Neural progenitor cell (in vitro differentiated cells): ENCODE results near the gene ZAR1L. TPM values are rescaled to one million over a fixed set of nuclear protein-coding genes. Genes with fewer than 3 reads are reported as not detected.

Experiments
- DNase-seq: peaks from one replicate; pipeline ENCODE4 v3.0.0-alpha.2; 2016; ENCODE audit warnings: low spot score
- H2AFZ ChIP-seq: fragments of 200-600 bp; sonication (generic); replicated peaks from 2 replicates; pipeline ENCODE4 v1.6.1; 2016; ENCODE audit warnings: antibody characterized with exemption
- H3F3A ChIP-seq: fragments of 200-600 bp; sonication (generic); 2 replicates; pipeline ENCODE4 v1.6.1; 2016; ENCODE audit warnings: antibody characterized with exemption, low read depth
- H3K27ac ChIP-seq: fragments of 200-600 bp; sonication (generic); 2 replicates; pipeline ENCODE4 v1.5.1; 2016; ENCODE audit warnings: mild to moderate bottlenecking
- H3K27me3 ChIP-seq: fragments of 200-600 bp; sonication (generic); 2 replicates; pipeline ENCODE4 v1.6.1; 2016; ENCODE audit warnings: mild to moderate bottlenecking, moderate library complexity
- H3K36me3 ChIP-seq: fragments of 200-600 bp; sonication (generic); 2 replicates; pipeline ENCODE4 v1.5.1; 2016
- H3K4me1 ChIP-seq: fragments of 200-600 bp; sonication (generic); 2 replicates; pipeline ENCODE4 v1.6.1; 2016; ENCODE audit warnings: mixed run types
- H3K4me2 ChIP-seq: fragments of 200-600 bp; sonication (generic); 2 replicates; pipeline ENCODE4 v1.6.1; 2016
- H3K4me3 ChIP-seq: fragments of 200-600 bp; sonication (generic); 2 replicates; pipeline ENCODE4 v1.5.1; 2016
- H3K79me2 ChIP-seq: fragments of 200-600 bp; sonication (generic); 2 replicates; pipeline ENCODE4 v1.6.1; 2016; ENCODE audit warnings: low read depth
- H3K9ac ChIP-seq: fragments of 200-600 bp; sonication (generic); 2 replicates; pipeline ENCODE4 v1.6.1; 2016
- H3K9me3 ChIP-seq: fragments of 200-600 bp; sonication (generic); 2 replicates; pipeline ENCODE4 v1.5.1; 2016; ENCODE audit warnings: low read depth
- H4K20me1 ChIP-seq: fragments of 200-600 bp; sonication (generic); 2 replicates; pipeline ENCODE4 v1.6.1; 2016; ENCODE audit warnings: low read depth
- H3K27ac Mint-ChIP-seq: 3 replicates; pipeline ENCODE4 v1.8.0; 2021; ENCODE audit warnings: mixed read lengths
- H3K27me3 Mint-ChIP-seq: 2 replicates; pipeline ENCODE4 v1.8.0; 2022; ENCODE audit warnings: low read depth, mild to moderate bottlenecking, inconsistent platforms, moderate library complexity, mixed read lengths; ENCODE audit not compliant: insufficient read depth
- H3K36me3 Mint-ChIP-seq: 3 replicates; pipeline ENCODE4 v1.8.0; 2021; ENCODE audit warnings: mixed read lengths
- H3K4me1 Mint-ChIP-seq: 3 replicates; pipeline ENCODE4 v1.8.0; 2021; ENCODE audit warnings: mixed read lengths
- H3K4me3 Mint-ChIP-seq: 3 replicates; pipeline ENCODE4 v1.8.0; 2021; ENCODE audit warnings: mild to moderate bottlenecking, moderate library complexity, mixed read lengths
- H3K9me3 Mint-ChIP-seq: 3 replicates; pipeline ENCODE4 v1.8.0; 2020; ENCODE audit warnings: mixed read lengths
- EZH2 ChIP-seq: fragments of 200-600 bp; sonication (generic); IDR thresholded peaks from 2 replicates; pipeline ENCODE4 v1.6.1; 2017; ENCODE audit warnings: antibody characterized with exemption, mild to moderate bottlenecking, moderate library complexity
- EZH2phosphoT487 ChIP-seq: fragments of 200-600 bp; sonication (generic); IDR thresholded peaks from 2 replicates; pipeline ENCODE4 v1.6.1; 2017; ENCODE audit warnings: antibody characterized with exemption
- total RNA-seq: library from RNA; depleted of rRNA; stranded (reverse); fragments of >200 nt; gene quantifications from 2 replicates; pipeline ENCODE4 v1.2.3, GENCODE V29; 2015; ENCODE audit warnings: low replicate concordance
- TF ChIP-seq, protein P1 (sequence below): fragments of 200-600 bp; sonication (generic); IDR thresholded peaks from 2 replicates; pipeline ENCODE4 v1.5.1; 2017; ENCODE audit warnings: antibody characterized with exemption, mild to moderate bottlenecking

ZAR1L gene
- total RNA-seq, 1 donor from 2014 or later = 2.2 TPM

DNA sequence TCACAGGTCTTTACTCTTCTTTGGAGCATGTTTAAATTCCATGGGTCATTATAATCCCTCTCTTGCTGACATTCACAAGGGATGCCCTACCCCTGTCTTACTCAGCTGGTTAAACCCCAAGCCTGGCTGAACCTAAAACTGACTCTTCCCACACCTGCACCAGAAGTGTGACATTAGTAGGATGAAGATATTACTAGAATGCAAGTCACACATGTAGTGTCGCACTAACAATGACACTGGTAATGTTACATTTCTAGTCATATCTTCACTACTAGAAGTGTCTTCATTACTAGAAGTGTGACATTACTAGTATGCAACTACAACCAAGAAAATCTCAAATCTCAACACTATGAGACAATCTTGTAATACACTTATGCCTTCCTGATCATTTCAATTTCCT, 14.2 kb downstream of the ZAR1L start:
- H3K79me2 ChIP-seq = no peaks in the 10 kb centered on the region
- Mint-ChIP-seq H3K4me1 (peaks cover 6% of the 10 kb centered on the region), H3K36me3 (no peaks in the 10 kb centered on the region), H3K27ac (no peak overlapping the region), H3K4me3 (no peak overlapping the region), H3K9me3 (no peaks in the 10 kb centered on the region), H3K27me3 (no peaks in the 10 kb centered on the region)
- no peak for DNase-seq
- H3K36me3 ChIP-seq = no peaks in the 10 kb centered on the region
- no peak overlapping the region for H3K27ac ChIP-seq
- peaks cover 18% of the 10 kb centered on the region for H3K4me1 ChIP-seq
- no peaks in the 10 kb centered on the region for H3K27me3 ChIP-seq
- H3K4me2 ChIP-seq = no peak overlapping the region
- no peak overlapping the region for H3K9ac ChIP-seq
- TF ChIP-seq, protein P1, sequence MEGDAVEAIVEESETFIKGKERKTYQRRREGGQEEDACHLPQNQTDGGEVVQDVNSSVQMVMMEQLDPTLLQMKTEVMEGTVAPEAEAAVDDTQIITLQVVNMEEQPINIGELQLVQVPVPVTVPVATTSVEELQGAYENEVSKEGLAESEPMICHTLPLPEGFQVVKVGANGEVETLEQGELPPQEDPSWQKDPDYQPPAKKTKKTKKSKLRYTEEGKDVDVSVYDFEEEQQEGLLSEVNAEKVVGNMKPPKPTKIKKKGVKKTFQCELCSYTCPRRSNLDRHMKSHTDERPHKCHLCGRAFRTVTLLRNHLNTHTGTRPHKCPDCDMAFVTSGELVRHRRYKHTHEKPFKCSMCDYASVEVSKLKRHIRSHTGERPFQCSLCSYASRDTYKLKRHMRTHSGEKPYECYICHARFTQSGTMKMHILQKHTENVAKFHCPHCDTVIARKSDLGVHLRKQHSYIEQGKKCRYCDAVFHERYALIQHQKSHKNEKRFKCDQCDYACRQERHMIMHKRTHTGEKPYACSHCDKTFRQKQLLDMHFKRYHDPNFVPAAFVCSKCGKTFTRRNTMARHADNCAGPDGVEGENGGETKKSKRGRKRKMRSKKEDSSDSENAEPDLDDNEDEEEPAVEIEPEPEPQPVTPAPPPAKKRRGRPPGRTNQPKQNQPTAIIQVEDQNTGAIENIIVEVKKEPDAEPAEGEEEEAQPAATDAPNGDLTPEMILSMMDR = no peak
- no peak for TF ChIP-seq EZH2phosphoT487
- no peak for TF ChIP-seq EZH2
- H2AFZ ChIP-seq = no peak overlapping the region
- no peaks in the 10 kb centered on the region for H4K20me1 ChIP-seq
- no peak overlapping the region for H3K4me3 ChIP-seq
- H3F3A ChIP-seq = no peaks in the 10 kb centered on the region
- H3K9me3 ChIP-seq = no peaks in the 10 kb centered on the region

DNA sequence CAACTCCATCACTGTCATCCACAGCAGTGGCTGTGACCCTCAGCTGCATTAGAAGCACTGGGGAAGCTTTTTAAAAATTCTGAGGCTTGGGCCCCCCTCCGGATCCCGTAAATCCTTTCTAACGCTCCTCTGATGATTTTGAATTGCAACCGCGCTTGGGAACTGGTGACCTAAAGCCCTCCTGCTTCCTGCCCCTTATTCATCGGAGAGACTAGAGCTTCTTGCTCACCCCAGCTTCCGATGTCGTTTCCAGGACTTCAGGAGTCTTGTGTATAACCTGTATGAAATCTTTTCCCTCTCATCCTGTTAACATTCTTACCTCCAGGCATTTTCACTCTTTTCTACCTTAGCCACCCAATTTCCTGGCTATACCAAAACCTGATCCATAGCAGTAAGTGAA, 14.8 kb downstream of the ZAR1L start:
- H3K27me3 ChIP-seq = no peaks in the 10 kb centered on the region
- H2AFZ ChIP-seq = no peak overlapping the region
- H3K27ac ChIP-seq = no peak overlapping the region
- Mint-ChIP-seq H3K36me3 (no peaks in the 10 kb centered on the region), H3K4me1 (peaks cover 6% of the 10 kb centered on the region), H3K4me3 (no peak overlapping the region), H3K27ac (no peak overlapping the region), H3K27me3 (no peaks in the 10 kb centered on the region), H3K9me3 (no peaks in the 10 kb centered on the region)
- no peaks in the 10 kb centered on the region for H4K20me1 ChIP-seq
- H3K9me3 ChIP-seq = no peaks in the 10 kb centered on the region
- H3K4me2 ChIP-seq = no peak overlapping the region
- H3K4me3 ChIP-seq = no peak overlapping the region
- H3K79me2 ChIP-seq = no peaks in the 10 kb centered on the region
- no peaks in the 10 kb centered on the region for H3K36me3 ChIP-seq
- TF ChIP-seq, protein P1 = no peak
- TF ChIP-seq EZH2 (no peak), EZH2phosphoT487 (no peak)
- H3F3A ChIP-seq = no peaks in the 10 kb centered on the region
- no peak overlapping the region for H3K9ac ChIP-seq
- DNase-seq = no peak
- H3K4me1 ChIP-seq = peaks cover 18% of the 10 kb centered on the region

DNA sequence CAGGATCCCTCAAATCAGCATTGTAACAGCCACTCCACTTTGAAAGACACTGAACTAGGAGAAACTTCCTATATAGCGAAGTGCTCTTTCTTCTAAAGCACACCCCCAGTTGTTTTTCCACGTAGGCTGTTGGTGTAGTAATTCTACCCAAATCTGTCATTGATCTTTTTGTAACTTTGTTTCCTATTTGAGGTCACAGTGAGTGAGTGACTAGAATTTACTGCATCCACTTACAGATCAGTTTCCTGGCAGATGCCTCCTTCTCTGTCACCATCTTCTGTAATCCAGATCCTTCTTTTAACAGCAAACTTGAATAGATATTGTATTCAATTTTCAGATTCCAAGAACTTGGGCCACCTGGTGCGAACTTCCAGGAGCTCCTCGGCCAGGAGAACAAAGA, 15.3 kb downstream of the ZAR1L start:
- Mint-ChIP-seq H3K9me3 (no peaks in the 10 kb centered on the region), H3K4me3 (no peak overlapping the region), H3K36me3 (no peaks in the 10 kb centered on the region), H3K27ac (no peak overlapping the region), H3K4me1 (peaks cover 6% of the 10 kb centered on the region), H3K27me3 (no peaks in the 10 kb centered on the region)
- peaks cover 18% of the 10 kb centered on the region for H3K4me1 ChIP-seq
- H2AFZ ChIP-seq = no peak overlapping the region
- H3K9ac ChIP-seq = no peak overlapping the region
- H4K20me1 ChIP-seq = no peaks in the 10 kb centered on the region
- DNase-seq = no peak
- no peak overlapping the region for H3K27ac ChIP-seq
- no peaks in the 10 kb centered on the region for H3K9me3 ChIP-seq
- H3K4me3 ChIP-seq = no peak overlapping the region
- no peaks in the 10 kb centered on the region for H3K36me3 ChIP-seq
- no peak overlapping the region for H3K4me2 ChIP-seq
- no peaks in the 10 kb centered on the region for H3K79me2 ChIP-seq
- no peaks in the 10 kb centered on the region for H3F3A ChIP-seq
- TF ChIP-seq EZH2phosphoT487 (no peak), EZH2 (no peak)
- TF ChIP-seq, protein P1 = no peak
- no peaks in the 10 kb centered on the region for H3K27me3 ChIP-seq

DNA sequence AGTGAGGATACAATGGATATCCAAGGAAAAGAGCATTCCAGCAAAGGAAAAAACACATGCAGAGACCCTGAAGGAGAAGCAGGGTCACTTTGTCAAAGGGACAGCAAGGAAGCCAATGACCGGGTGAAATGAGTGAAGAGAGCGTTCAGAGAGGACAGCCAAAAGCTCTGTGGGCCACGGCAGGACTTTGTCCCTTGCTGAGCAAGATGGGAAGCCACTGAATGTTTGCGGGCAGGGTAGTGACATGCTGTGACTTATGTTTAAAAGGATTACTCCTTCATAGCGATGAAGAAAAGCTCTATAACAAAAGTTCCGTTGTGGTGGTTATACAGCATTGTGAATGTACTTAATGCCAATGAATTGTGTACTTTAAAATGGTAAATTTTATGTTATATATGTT, 16.5 kb downstream of the ZAR1L start:
- Mint-ChIP-seq H3K4me1 (peaks cover 6% of the 10 kb centered on the region), H3K9me3 (no peaks in the 10 kb centered on the region), H3K4me3 (no peak overlapping the region), H3K27me3 (no peaks in the 10 kb centered on the region), H3K36me3 (no peaks in the 10 kb centered on the region), H3K27ac (no peak overlapping the region)
- Histone ChIP-seq H3F3A (no peaks in the 10 kb centered on the region), H3K9ac (no peak overlapping the region), H3K4me1 (peaks cover 18% of the 10 kb centered on the region), H3K9me3 (no peaks in the 10 kb centered on the region), H3K4me2 (no peak overlapping the region), H3K36me3 (no peaks in the 10 kb centered on the region), H3K27me3 (no peaks in the 10 kb centered on the region), H4K20me1 (no peaks in the 10 kb centered on the region), H3K4me3 (no peak overlapping the region), H3K79me2 (no peaks in the 10 kb centered on the region), H2AFZ (peak overlapping the region; percentile 13), H3K27ac (no peak overlapping the region)
- TF ChIP-seq EZH2 = no peak
- no peak for DNase-seq
